ENCODE results near the gene KRTAP26-1.

The KRTAP26-1 gene

GRCh38 chr21:30271156-30271555 is 49.0 kb downstream of the KRTAP26-1 start:
- no peak for DNase-seq (ENCODE audit: low spot score)

- DNase-seq (ENCODE audit: low spot score), result no peak
These were observed 50.1 kb downstream of the KRTAP26-1 start for GRCh38 chr21:30269803-30270530.
